Activated naive CD8-positive, alpha-beta T cell treated with anti-CD3 and anti-CD28 coated beads, Interleukin-2, amount 50 U/mL, for 16 hours (primary cell): Measurements from ENCODE around the gene SEC14L2.
A peak's percentile ranks its signal among the peaks of the same experiment; 100 is the strongest.

Experiments used
- DNase-seq: peaks from one replicate; pipeline ENCODE4 v3.0.0-alpha.2; 2020; ENCODE audit warnings: low read depth, low spot score

SEC14L2 gene

GRCh38 chr22:30404307-30404706, 7.5 kb downstream of the SEC14L2 start:
- DNase-seq: no peak

- DNase-seq: no peak
Measured at GRCh38 chr22:30405731-30406130, 8.9 kb downstream of the SEC14L2 start.

GRCh38 chr22:30406400-30406799, 9.6 kb downstream of the SEC14L2 start:
- DNase-seq: no peak

- no peak for DNase-seq
Measured at GRCh38 chr22:30408388-30409102, 11.7 kb downstream of the SEC14L2 start.

- DNase-seq: no peak
Measured at GRCh38 chr22:30411780-30412179, 15.0 kb downstream of the SEC14L2 start.

- DNase-seq: no peak
Measured at GRCh38 chr22:30413001-30413400, 16.2 kb downstream of the SEC14L2 start.

- DNase-seq: no peak
Measured at GRCh38 chr22:30413745-30414524, 17.1 kb downstream of the SEC14L2 start.

GRCh38 chr22:30414525-30415047, 17.8 kb downstream of the SEC14L2 start:
- no peak for DNase-seq

- DNase-seq: no peak
Measured at GRCh38 chr22:30416403-30416802, 19.6 kb downstream of the SEC14L2 start.

- DNase-seq: no peak
Measured at GRCh38 chr22:30416837-30417236, 20.0 kb downstream of the SEC14L2 start.

GRCh38 chr22:30420347-30421125, 23.7 kb downstream of the SEC14L2 start:
- DNase-seq: no peak

- no peak for DNase-seq
Measured at GRCh38 chr22:30421695-30422480, 25.1 kb downstream of the SEC14L2 start.

GRCh38 chr22:30422481-30423300, 25.9 kb downstream of the SEC14L2 start:
- DNase-seq: no peak

GRCh38 chr22:30423301-30423958, 26.6 kb downstream of the SEC14L2 start:
- peak; percentile 20 for DNase-seq

- peak; percentile 95 for DNase-seq
Measured at GRCh38 chr22:30423959-30424533, 27.2 kb downstream of the SEC14L2 start.

- DNase-seq: no peak
Measured at GRCh38 chr22:30424534-30425326, 27.9 kb downstream of the SEC14L2 start.

- DNase-seq: no peak
Measured at GRCh38 chr22:30425327-30425615, 28.5 kb downstream of the SEC14L2 start.

- no peak for DNase-seq
Measured at GRCh38 chr22:30425616-30426387, 29.0 kb downstream of the SEC14L2 start, which contains the start of gene MTFP1. Gene MTFP1 (plus strand): TSS chr22:30425768. CDS start chr22:30425880, 112 bp downstream.
